Ramos (cell line): ENCODE data around the gene NLGN4Y.
"Not testable (repeated sequence)": the region's sequence is repeated elsewhere in the genome, so short reads cannot be mapped to it uniquely, and the experiment has no call there.

Source experiments
- in situ Hi-C: fragments of 300-500 bp; cut with MboI; formaldehyde crosslinking; loops from one replicate; pipeline ENCODE4 v1.14.3; 2022; ENCODE audit warnings: low sequenced_read_pairs; ENCODE audit not compliant: unreplicated experiment

The NLGN4Y gene

DNA sequence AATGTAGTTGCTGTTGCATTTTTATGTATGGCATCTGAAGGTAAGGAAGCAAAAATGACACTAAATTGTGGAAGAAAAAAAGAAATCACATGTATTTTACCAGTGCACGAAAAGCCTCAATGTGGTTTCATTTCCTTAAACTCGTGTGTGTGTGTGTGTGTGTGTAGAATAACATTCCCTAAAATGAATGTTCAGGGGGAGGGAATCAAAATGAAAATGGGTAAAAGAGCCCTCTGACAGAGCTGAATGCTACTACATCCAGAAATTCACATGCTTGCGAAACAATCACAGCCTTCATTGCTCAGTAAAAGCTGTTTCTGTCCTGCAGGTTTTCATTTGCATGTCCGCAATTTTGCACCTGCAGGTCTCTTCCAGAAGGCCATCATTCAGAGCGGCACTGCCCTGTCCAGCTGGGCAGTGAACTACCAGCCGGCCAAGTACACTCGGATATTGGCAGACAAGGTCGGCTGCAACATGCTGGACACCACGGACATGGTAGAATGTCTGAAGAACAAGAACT is 305.1 kb downstream of the NLGN4Y start:
- in situ Hi-C loops, result no loop called here

DNA sequence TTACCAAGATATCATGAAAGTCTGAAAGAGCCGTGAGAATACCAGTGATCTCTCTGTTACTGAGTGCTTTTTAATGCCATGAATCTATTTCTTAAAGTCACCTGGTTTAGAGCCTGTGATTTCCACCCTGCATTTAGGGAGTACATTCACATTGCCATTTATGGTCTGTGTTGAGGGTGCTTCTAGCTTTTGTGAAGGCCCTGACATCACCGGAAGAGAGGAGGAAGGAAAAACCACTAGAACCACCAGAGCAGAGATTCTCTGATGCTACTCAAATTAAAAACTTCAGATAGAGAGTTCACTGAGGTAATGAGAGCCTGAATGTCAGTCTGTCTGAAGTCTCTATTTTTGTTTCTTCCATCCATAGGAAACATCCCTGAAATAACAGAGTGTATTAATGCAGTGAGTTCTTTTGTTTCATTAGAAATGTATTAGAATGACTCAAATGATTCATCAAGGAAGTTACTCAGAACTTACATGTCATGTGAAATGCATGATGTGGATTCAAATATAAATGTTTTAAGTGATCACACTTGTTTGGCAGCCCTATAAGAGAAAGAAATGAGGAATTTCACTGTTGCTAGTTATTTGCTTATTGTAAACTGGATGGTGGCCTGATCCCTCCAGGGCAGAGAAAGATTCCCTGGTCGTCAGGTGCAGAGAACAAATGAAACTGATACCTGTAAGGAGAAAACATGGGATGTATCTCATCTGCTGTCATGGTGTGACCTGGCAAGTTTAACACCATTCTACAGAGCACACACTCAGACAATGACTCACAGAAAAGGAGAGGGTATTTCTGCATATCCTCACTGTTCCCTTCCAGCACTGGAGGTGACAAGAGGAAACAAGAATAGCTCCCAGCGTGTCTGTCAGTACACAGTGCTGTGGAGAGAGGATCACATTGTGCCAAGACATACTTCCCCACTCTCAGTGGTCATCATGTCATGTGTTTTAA is 310.1 kb downstream of the NLGN4Y start:
- in situ Hi-C loops, result no loop called here

DNA sequence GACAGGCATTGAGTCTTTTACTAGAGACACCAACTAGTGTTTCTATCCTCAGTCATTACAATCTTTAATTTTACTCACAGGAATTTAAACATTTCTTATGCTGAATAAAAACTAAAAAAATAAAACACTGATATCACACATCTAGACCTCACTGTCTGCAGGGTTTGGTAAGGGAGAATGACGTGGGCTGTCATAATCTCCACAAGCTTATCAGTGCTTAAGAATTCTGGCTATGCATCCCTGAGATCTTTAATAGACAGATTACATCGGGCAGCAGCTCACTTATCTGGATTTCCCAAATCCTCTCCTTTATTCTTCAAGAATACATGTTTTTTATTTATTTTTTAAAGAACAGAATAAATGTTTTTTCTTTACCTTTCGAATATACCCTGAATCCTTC is 313.1 kb downstream of the NLGN4Y start:
- in situ Hi-C loops, result no loop called here

DNA sequence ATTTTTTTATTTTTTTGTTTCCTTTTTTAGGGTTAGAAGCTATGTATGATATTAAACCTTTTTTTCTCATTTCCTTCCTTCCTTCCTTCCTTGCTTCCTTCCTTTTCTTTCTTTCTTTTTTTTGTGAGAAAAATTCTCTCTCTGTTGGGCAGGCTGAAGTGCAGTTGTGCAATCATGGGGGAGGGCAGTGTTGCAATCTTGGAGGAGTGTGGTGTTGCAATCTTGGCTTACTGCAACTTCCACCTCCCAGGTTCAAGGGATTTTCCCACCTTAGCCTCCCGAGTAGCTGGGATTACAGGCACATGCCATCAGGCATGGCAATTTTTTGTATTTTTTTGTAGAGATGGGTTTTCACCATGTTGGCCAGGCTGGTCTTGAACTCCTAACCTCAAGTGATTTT is 326.4 kb downstream of the NLGN4Y start:
- in situ Hi-C loops, result no loop called here

DNA sequence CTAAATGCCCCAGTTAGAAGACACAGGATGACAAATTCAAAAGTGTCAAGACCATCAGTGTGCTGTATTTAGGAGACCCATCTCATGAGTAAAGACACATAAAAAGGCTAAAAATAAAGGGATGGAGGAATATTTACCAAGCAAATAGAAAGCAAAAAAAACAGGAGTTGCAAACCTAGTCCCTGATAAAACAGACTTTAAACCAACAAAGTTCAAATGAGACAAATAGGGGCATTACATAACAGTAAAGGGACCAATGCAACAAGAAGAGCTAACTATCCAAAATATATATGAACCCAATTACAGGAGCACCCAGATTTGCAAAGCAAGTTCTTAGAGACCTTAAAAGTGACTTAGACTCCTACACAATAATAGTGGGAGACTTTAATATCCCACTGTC is 336.1 kb downstream of the NLGN4Y start:
- in situ Hi-C loops, result no loop called here

DNA sequence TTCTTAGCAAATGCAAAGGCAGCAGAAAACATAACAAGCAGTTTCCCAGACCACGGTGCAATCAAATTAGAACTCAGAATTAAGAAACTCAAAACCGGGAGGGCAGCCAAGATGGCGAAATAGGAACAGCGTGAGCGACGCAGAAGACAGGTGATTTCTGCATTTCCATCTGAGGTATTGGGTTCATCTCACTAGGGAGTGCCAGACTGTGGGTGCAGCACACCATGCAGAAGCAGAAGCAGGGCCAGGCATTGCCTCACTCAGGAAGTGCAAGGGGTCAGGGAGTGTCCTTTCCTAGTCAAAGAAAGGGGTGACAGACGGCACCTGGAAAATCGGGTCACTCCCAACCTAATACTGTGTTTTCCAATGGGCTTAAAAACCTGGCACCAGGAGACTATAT is 336.7 kb downstream of the NLGN4Y start:
- in situ Hi-C loops, result not testable (repeated sequence)

DNA sequence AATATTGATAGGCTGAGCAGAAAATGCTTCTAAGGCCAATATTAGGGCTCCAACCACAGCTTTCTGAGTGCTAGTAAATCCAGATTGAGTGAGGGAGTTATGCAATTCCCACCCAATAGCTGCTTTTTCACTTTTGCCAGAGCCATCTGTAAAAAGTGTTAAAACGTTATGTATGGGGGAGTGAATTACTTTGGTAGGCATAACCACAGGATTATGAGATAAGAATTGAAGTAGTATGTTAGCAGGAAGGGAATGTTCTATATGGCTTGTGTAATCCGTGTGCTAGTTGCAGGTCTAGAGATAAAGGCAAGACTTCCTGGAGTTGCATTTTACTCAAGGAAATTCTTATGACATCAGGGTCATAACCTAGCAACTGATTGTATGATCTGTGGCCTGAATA is 347.6 kb downstream of the NLGN4Y start:
- in situ Hi-C loops, result no loop called here
